MM.1S (cell line): Measurements from ENCODE around the gene TSEN2.

Experiments
- DNase-seq: peaks from one replicate; pipeline ENCODE4 v3.0.0-alpha.2; 2015
- H2AFZ ChIP-seq: fragments of 300-600 bp; sonication (generic); 2 replicates; pipeline ENCODE4 v1.6.0; 2016; ENCODE audit warnings: antibody characterized with exemption, low read length
- H3F3A ChIP-seq: fragments of 300-600 bp; sonication (generic); 2 replicates; pipeline ENCODE4 v1.6.1; 2016; ENCODE audit warnings: mild to moderate bottlenecking, antibody characterized with exemption, low read length, moderate library complexity, mixed read lengths; ENCODE audit not compliant: insufficient read depth
- H3K27ac ChIP-seq: fragments of 300-600 bp; sonication (generic); 2 replicates; pipeline ENCODE4 v1.5.1; 2016; ENCODE audit warnings: mild to moderate bottlenecking, low read length
- H3K27me3 ChIP-seq: fragments of 300-600 bp; sonication (generic); replicated peaks from 2 replicates; pipeline ENCODE4 v1.6.0; 2016; ENCODE audit warnings: low read length; ENCODE audit not compliant: insufficient read depth
- H3K36me3 ChIP-seq: fragments of 300-600 bp; sonication (generic); replicated peaks from 2 replicates; pipeline ENCODE4 v1.6.1; 2016; ENCODE audit warnings: mild to moderate bottlenecking, low read length, mixed read lengths; ENCODE audit not compliant: insufficient read depth
- H3K4me1 ChIP-seq: fragments of 300-600 bp; sonication (generic); 2 replicates; pipeline ENCODE4 v1.6.1; 2016; ENCODE audit warnings: low read length, mixed read lengths
- H3K4me2 ChIP-seq: fragments of 300-600 bp; sonication (generic); 2 replicates; pipeline ENCODE4 v1.6.0; 2016; ENCODE audit warnings: low read depth, low read length
- H3K4me3 ChIP-seq: fragments of 300-600 bp; sonication (generic); 2 replicates; pipeline ENCODE4 v1.5.1; 2016; ENCODE audit warnings: low read length, mixed read lengths
- H3K79me2 ChIP-seq: fragments of 300-600 bp; sonication (generic); 2 replicates; pipeline ENCODE4 v1.6.1; 2016; ENCODE audit warnings: mixed run types, low read length, mixed read lengths
- H3K9ac ChIP-seq: fragments of 300-600 bp; sonication (generic); 2 replicates; pipeline ENCODE4 v1.6.1; 2016; ENCODE audit warnings: low read length, mixed read lengths
- H3K9me2 ChIP-seq: fragments of 300-600 bp; sonication (generic); replicated peaks from 2 replicates; pipeline ENCODE4 v1.6.1; 2016; ENCODE audit warnings: mild to moderate bottlenecking, low read length, mixed read lengths; ENCODE audit not compliant: insufficient read depth
- H3K9me3 ChIP-seq: fragments of 300-600 bp; sonication (generic); replicated peaks from 2 replicates; pipeline ENCODE4 v1.6.1; 2016; ENCODE audit warnings: mild to moderate bottlenecking, low read length, mixed read lengths; ENCODE audit not compliant: insufficient read depth
- H4K20me1 ChIP-seq: fragments of 300-600 bp; sonication (generic); 2 replicates; pipeline ENCODE4 v1.6.1; 2016; ENCODE audit warnings: mild to moderate bottlenecking, low read length, moderate library complexity, mixed read lengths; ENCODE audit not compliant: insufficient read depth
- EZH2 ChIP-seq: fragments of 300-600 bp; sonication (generic); optimal IDR thresholded peaks from 2 replicates; pipeline ENCODE3; 2017; ENCODE audit warnings: low read depth, mild to moderate bottlenecking, antibody characterized with exemption, low read length, mixed read lengths
- EZH2phosphoT487 ChIP-seq: fragments of 300-600 bp; sonication (generic); IDR thresholded peaks from 2 replicates; pipeline ENCODE4 v1.6.1; 2018; ENCODE audit warnings: antibody characterized with exemption, low read length
- TF ChIP-seq, protein P1 (sequence below): fragments of 300-600 bp; sonication (generic); IDR thresholded peaks from 2 replicates; pipeline ENCODE4 v1.5.1; 2016; ENCODE audit warnings: antibody characterized with exemption, low read length, mixed read lengths

Gene TSEN2

DNA sequence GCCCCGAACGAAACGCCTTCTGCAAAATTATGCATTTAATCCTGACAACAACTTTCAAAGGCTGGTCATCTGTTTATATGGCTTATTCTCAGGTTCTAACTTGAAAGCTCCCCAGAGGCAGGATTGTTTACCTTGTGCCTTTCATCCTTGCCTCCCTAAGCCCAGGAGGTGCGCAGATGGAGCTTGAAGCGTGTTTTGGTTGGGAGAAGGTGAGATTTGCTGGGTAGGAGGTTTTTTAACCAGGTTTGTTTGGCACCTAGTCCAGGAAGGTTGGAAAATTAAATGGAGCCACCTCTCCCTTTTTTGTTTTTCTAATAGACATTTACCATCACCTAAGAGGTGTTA lies 675 bp downstream of the TSEN2 start:
- H3K9me2 ChIP-seq: no peaks in the 10 kb centered on the region
- H3K4me1 ChIP-seq: peaks cover 10% of the 10 kb centered on the region
- H3K27me3 ChIP-seq: no peaks in the 10 kb centered on the region
- H2AFZ ChIP-seq: peak overlapping the region; percentile 74
- H3K9ac ChIP-seq: peak overlapping the region; percentile 88
- H3K36me3 ChIP-seq: no peaks in the 10 kb centered on the region
- peaks cover 30% of the 10 kb centered on the region for H3K79me2 ChIP-seq
- no peaks in the 10 kb centered on the region for H4K20me1 ChIP-seq
- peak overlapping the region; percentile 80 for H3K4me3 ChIP-seq
- DNase-seq: no peak
- peaks cover 16% of the 10 kb centered on the region for H3F3A ChIP-seq
- peak overlapping the region; percentile 75; the same call in 1 of the 2 replicates for H3K27ac ChIP-seq
- peak overlapping the region; percentile 81 for H3K4me2 ChIP-seq
- no peak for TF ChIP-seq EZH2
- TF ChIP-seq EZH2phosphoT487: no peak
- TF ChIP-seq, protein P1, sequence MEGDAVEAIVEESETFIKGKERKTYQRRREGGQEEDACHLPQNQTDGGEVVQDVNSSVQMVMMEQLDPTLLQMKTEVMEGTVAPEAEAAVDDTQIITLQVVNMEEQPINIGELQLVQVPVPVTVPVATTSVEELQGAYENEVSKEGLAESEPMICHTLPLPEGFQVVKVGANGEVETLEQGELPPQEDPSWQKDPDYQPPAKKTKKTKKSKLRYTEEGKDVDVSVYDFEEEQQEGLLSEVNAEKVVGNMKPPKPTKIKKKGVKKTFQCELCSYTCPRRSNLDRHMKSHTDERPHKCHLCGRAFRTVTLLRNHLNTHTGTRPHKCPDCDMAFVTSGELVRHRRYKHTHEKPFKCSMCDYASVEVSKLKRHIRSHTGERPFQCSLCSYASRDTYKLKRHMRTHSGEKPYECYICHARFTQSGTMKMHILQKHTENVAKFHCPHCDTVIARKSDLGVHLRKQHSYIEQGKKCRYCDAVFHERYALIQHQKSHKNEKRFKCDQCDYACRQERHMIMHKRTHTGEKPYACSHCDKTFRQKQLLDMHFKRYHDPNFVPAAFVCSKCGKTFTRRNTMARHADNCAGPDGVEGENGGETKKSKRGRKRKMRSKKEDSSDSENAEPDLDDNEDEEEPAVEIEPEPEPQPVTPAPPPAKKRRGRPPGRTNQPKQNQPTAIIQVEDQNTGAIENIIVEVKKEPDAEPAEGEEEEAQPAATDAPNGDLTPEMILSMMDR: no peak
- no peaks in the 10 kb centered on the region for H3K9me3 ChIP-seq

DNA sequence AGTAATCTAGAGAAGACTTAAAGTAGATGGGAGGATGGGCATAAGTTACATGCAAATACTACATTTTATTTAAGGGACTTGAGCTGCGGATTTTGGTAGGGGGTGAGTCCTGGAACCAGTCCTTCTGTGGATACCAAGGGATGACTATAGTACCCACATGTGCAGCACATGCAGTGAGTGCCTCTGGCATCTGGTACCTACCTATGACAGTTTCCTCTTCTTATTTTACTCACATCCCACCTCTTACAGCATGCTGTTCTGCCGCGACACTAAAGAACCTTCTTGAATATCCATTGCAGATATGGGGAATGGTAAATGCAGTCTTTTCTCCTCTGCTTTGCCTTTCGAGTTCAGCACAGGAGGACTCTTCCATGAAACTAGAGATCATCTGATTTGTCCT lies 1.7 kb downstream of the TSEN2 start:
- H3K9me3 ChIP-seq: no peaks in the 10 kb centered on the region
- H3K79me2 ChIP-seq: peaks cover 30% of the 10 kb centered on the region
- H3K9me2 ChIP-seq: no peaks in the 10 kb centered on the region
- H3K27ac ChIP-seq: no peak overlapping the region
- no peaks in the 10 kb centered on the region; the same call in 1 of the 2 replicates for H3K36me3 ChIP-seq
- no peaks in the 10 kb centered on the region for H3K27me3 ChIP-seq
- no peak for TF ChIP-seq EZH2
- TF ChIP-seq, protein P1: no peak
- TF ChIP-seq EZH2phosphoT487: no peak
- H3F3A ChIP-seq: peaks cover 16% of the 10 kb centered on the region
- peaks cover 10% of the 10 kb centered on the region for H3K4me1 ChIP-seq
- H2AFZ ChIP-seq: no peak overlapping the region
- no peak for DNase-seq
- H4K20me1 ChIP-seq: no peaks in the 10 kb centered on the region
- H3K9ac ChIP-seq: no peak overlapping the region
- no peak overlapping the region for H3K4me3 ChIP-seq
- no peak overlapping the region for H3K4me2 ChIP-seq

DNA sequence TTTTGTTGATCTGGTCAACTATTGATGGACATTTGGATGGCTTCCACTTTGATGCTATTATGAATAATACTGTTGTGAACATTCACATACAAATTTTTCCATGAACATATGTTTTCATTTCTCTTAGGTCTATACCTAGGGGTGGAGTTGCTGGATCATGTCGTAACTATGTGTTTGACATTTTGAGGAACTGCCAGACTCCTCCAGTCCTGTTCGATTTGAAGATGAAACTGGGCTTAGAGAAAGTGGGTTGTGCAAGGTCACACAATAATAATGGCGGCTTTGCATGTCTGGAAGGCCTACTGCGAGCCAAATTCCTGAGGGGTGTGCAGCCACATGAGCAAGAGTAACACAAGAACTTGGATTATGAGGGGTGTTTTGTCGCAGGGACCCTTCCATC lies 2.6 kb downstream of the TSEN2 start:
- Histone ChIP-seq H4K20me1 (no peaks in the 10 kb centered on the region), H3K4me2 (no peak overlapping the region), H3K27me3 (no peaks in the 10 kb centered on the region), H3F3A (peaks cover 16% of the 10 kb centered on the region), H3K27ac (no peak overlapping the region), H3K9me2 (no peaks in the 10 kb centered on the region), H3K9ac (no peak overlapping the region), H3K4me1 (peaks cover 10% of the 10 kb centered on the region), H3K4me3 (no peak overlapping the region), H3K36me3 (no peaks in the 10 kb centered on the region; the same call in none of the 2 replicates), H3K79me2 (peaks cover 30% of the 10 kb centered on the region), H3K9me3 (no peaks in the 10 kb centered on the region), H2AFZ (no peak overlapping the region)
- no peak for DNase-seq
- no peak for TF ChIP-seq EZH2
- TF ChIP-seq EZH2phosphoT487: no peak
- TF ChIP-seq, protein P1: no peak
